ENCODE measurements around the gene VWC2.

VWC2 gene

GRCh38 chr7:49773218-49773935 lies at the start of gene VWC2:
VWC2 (plus strand) TSS chr7:49773638; CDS start chr7:49775436, 1,798 bp downstream.
- no peak for DNase-seq

- no peak for DNase-seq
Measured at GRCh38 chr7:49724071-49724470, 49.4 kb upstream of the VWC2 start.

- no peak for DNase-seq
Measured at GRCh38 chr7:49731836-49732235, 41.6 kb upstream of the VWC2 start.

GRCh38 chr7:49762666-49763065 lies 10.8 kb upstream of the VWC2 start:
- DNase-seq: no peak

GRCh38 chr7:49763791-49764190 lies 9.6 kb upstream of the VWC2 start:
- no peak for DNase-seq

GRCh38 chr7:49766966-49767365 lies 6.5 kb upstream of the VWC2 start:
- DNase-seq: no peak

GRCh38 chr7:49767719-49768118 lies 5.7 kb upstream of the VWC2 start:
- no peak for DNase-seq

- no peak for DNase-seq
Measured at GRCh38 chr7:49768254-49768653, 5.2 kb upstream of the VWC2 start.

GRCh38 chr7:49768835-49769234 lies 4.6 kb upstream of the VWC2 start:
- DNase-seq: no peak

GRCh38 chr7:49769285-49769857 lies 4.1 kb upstream of the VWC2 start:
- no peak for DNase-seq

- no peak for DNase-seq
Measured at GRCh38 chr7:49770838-49771237, 2.6 kb upstream of the VWC2 start.

GRCh38 chr7:49771427-49772176 lies 1.8 kb upstream of the VWC2 start:
- DNase-seq: no peak

- DNase-seq: no peak
Measured at GRCh38 chr7:49772916-49773217, 571 bp upstream of the VWC2 start.

- no peak for DNase-seq
Measured at GRCh38 chr7:49773936-49774458, 559 bp downstream of the VWC2 start.

- DNase-seq: no peak
Measured at GRCh38 chr7:49774459-49775064, 1.1 kb downstream of the VWC2 start.

- DNase-seq: no peak
Measured at GRCh38 chr7:49775065-49775948, 1.9 kb downstream of the VWC2 start.

- DNase-seq: no peak
Measured at GRCh38 chr7:49775949-49776443, 2.6 kb downstream of the VWC2 start.

- DNase-seq: no peak
Measured at GRCh38 chr7:49776994-49777393, 3.6 kb downstream of the VWC2 start.

GRCh38 chr7:49778731-49779270 lies 5.4 kb downstream of the VWC2 start:
- DNase-seq: no peak

- DNase-seq: no peak
Measured at GRCh38 chr7:49780953-49781352, 7.5 kb downstream of the VWC2 start.

- DNase-seq: no peak
Measured at GRCh38 chr7:49781996-49782395, 8.6 kb downstream of the VWC2 start.

GRCh38 chr7:49783446-49783845 lies 10.0 kb downstream of the VWC2 start:
- DNase-seq: no peak

Measured in NCI-H524 treated with DMSO at 0.1 percent for 48 hours (cell line).